Activated CD4-positive, alpha-beta T cell treated with anti-CD3 and anti-CD28 coated beads, Interleukin-10, Interleukin-2, amounts not matched to agents 100 ng/mL and 50 ng/mL, durations not matched to agents 16 hours and 8 hours (primary cell): ENCODE data around the gene LTBP1.

ENCODE experiments used
- DNase-seq: peaks from one replicate; pipeline ENCODE4 v3.0.0-alpha.2; 2020

LTBP1 gene

DNA sequence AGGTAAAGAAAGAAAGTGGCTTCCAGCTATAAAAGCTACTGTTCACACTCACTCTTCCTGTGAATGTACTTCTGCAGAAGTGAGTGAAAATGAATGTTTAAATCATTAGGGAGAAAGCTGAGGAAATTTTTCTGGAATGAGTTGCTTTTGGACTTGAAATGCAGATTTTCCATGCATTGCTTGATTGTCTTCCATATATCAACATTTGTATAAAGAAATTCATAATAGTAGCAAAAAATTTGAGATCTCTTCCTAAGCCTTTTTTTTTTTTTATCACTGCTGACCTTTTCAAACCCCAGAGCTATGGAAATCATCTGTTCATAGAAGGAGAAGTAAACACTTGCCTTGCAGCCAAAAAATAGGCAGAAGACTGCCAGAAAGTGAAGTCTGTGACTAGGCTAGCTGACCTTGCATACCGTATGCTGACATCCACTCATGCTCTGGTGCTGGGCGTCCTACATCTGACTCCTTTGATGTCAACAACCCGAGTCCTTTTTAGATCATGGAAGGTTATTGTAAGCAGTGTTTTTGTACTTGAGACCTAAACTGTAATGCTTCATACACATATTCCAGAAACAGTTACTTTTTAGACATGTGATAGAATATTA, 375.2 kb downstream of the LTBP1 start:
- peak; percentile 42 for DNase-seq

DNA sequence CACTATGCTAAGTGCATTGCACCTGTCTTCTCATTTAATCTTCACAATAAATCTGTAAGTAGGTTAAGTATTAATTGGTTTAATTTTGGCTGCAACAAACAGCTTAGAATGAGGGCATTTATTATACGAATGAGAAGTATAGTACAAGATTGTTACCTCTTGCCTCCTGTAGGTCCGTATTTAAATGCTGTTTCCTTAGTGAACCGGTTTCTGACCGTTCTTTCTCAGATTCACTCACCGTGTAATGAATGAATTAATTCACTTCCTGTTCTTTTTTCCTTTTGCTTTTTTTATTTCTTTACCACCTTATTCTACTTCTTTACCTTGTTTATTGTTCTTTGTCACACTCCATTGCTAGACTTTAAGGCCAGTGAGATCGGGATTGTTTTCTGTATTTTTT, 375.9 kb downstream of the LTBP1 start:
- peak; percentile 72 for DNase-seq

DNA sequence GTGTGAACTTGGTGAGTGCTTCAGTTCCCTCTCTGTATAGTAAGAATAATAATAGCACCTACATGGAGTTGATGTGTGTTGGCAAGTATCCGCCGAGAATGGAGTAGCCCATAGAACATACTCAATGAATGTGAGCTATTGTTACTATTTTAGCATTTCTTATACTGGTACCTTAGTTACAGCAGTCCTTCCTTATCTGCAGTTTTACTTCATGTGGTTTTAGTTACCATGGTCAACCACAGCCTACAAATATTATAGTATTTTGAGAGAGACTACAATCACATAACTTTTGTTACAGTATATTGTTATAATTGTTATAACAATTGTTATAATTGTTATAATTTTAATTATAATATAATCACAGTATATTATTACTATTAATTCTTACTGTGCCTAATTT, 377.2 kb downstream of the LTBP1 start:
- DNase-seq: no peak

DNA sequence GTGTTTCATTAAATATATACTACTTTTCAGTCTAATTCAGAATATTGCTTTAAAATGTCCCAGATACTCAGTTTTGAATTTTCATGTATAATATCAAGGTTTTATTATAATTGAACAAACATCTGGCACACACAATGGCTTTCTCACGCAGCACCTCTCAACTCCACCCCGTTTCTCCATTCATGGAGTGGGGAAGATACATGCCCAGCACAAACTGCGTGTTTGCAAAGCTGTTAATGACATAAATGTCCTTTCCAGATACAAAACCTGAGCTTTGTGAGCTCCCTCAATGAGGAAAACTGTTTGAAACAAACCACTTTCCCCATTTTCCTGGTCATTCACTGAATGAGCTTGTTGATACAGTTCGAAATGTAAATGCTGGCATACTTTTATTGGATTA, 379.3 kb downstream of the LTBP1 start:
- no peak for DNase-seq

DNA sequence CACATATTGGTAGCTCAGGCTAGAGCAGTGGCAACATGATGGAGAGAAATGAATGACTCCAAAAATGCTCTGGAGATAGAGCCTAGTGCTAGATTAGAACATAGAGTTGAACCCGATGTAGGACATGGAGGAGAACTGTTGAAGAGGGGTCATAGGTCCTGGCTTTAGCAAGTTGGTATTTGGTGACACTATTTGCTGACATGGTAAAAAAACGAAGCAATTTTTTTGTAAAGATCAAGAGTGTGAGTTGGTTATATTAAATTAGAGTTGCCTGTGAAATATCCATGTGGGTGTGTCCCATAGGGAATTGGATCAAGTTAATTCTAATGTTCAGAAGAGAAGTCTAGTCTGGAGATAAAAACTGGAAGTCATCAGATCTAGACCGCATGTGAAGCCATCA, 386.7 kb downstream of the LTBP1 start:
- no peak for DNase-seq

DNA sequence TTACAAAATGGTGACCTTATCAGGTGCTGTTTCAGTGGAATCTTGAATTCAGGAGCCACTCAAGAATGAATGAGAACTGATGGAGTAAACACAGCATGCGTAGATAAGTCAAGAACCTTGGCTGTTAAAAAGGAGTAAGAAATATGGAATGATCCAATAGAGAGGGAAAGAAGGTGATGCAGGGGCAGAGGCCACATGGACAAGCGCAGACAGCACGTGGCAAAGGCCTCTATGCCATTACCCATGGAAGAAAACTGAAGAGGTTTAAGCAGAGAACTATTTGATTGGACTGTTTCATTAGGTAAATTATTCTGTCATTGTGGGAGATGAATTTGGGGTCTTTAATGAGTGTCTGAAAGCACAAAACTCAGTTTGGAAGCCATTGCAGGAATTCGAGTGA, 387.3 kb downstream of the LTBP1 start:
- DNase-seq: no peak

DNA sequence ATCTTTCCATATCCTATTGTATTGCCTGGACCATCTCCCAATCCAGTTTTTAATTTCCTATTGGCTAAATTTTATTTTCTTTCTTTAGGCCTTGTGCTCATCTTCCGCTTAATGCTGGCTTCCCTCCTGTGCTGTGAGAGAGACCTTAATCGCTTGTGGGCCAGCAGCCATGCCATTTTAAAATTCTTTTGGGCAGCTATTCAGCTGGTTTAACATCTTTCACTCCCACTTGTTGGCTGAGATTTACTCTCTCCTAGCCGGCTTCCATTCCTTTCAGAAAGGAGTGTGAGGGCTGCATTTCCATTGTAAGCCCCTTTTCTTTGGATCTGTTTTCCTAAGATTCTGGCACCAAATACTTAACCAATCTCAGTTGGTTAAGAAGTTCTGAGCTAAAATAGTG, 388.8 kb downstream of the LTBP1 start:
- DNase-seq: no peak

DNA sequence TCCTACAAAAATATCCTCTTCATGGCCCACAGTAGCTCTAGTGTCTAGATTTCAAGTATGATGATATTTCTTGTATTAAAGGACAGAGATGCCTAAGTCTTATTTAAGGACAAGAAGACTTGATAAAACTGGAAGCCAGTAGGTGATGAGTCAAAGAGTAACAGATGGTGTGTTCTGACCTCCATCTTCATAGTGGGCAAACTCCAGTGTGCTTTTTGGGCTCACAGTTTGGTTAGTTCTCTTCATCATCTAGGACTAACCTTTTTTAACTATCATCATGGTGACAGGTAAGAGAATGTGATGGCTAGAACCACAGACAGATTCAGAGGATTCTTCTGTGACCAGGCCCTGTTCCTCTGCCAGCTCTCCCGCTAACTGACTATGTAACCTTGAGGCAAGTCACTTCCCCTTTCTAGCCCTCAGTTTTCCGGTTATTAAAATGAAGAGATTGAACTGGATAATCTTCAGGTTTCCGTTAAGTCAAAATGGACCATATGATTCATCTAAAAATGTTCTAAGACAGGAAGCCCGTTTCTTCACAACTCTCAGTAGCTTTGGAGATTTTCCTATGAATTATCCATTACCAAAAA, 389.4 kb downstream of the LTBP1 start:
- peak; percentile 65 for DNase-seq

DNA sequence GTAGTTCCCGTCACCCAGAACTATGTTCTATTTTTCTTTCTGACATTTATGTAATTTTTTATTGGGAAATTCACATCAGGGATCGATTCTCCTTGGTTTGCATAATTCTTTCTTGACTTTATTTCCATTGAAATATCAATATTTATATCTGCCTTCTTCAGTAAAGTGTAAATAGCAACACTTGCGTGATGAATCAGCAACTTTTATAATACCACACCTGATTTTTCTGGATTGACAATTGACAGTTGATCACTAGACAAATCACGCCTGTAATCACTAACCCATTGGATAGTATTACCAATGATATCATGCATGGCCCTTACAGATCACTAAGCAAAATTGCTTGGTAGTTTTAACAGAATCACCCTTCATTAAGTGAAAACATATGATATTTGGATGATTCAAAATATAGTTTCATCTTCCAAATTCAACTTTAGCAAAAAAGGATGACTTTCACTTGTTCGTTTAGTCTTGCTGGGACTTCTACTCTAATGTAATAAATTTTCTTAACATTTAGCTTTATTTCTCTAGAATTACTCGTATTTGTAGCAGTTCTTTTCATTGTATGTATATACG, 390.7 kb downstream of the LTBP1 start:
- no peak for DNase-seq

DNA sequence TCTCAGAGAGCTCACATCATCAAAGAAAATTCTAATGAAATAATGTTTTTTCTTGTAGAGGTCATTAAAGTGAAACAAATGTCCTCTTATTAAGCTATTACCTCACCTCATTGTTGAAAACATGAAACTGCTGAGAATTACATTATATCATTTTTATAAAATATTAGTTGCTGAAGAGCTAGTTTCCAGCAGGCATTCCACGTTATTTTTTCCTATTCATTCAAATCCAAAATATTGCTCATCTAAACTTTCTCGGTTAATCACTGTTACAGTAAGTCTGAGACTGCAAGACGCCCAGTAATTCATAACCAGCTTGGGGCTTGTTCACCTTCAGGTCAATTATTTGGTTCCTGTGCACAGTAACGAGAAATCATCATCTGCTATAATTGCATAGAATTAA, 391.2 kb downstream of the LTBP1 start:
- no peak for DNase-seq

DNA sequence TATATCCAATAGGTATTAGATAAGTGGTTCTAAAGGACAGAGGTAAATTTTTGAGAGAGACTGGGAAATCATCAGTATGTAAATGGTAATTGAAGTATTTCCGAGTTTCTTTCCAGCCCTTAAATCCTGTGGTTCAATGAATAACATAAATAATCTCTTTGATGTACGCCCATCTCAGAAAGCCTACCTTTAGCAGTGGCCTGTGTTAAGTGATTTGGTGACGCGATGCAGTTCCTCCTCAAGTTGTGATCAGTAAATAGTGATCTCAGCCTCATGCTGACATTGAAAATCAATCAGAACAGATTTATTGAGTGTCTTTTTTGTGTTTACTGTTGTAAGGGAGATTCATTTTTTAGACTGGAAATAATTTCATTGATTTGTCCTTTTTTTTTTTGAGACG, 392.5 kb downstream of the LTBP1 start:
- no peak for DNase-seq

DNA sequence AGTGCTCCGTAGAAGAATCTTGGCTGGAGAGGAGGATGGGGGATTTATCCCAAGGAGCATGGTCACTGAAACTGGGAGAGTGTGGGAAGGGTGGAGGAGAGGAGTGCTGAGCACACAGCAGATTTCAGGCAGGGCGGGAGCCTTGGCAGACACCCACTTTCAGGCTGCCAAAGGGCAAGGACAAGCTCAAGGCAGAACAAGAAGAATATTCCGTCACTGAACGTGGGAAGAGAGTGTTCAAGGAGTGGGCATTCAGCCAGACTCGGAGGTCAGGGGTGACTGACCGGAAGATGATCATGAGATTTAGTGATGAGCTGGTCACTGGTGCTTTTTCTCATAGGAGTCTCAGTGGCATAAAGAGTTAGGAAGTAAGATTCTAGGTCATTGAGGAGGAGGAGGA, 393.5 kb downstream of the LTBP1 start:
- DNase-seq: no peak

DNA sequence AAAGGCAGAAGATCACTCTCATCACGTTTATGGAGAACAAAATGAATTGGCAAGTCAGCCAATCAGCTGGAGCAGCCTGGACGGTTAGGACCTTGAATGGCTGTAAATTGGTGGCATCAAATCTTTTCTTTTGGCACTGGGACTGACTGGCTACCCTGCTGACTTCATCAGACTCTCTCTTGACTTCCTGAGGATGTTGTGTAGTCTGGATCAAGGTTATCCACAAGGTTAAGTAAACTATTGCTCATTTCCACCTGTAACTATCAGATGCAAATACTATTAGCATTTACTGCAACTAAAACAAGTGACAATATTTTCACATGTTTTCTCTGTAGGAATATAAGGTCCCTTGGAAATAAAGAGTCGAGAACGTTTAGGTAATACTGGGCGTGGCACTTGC, 395.4 kb downstream of the LTBP1 start:
- DNase-seq: no peak

DNA sequence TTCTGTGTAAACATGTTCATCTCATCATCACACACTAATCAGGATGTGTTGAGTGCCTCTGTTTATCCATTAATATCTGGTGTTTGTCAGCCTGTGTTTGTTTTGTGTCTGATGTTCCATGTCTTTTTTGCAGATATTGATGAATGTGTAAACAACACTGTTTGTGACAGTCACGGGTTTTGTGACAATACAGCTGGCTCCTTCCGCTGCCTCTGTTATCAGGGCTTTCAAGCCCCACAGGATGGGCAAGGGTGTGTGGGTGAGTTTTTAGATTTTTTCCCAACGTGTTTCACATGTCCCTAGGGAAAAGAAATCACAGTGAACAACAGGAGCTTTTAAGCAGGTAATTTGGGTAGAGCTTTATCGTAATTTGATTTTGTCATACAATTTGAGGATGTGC, 396.0 kb downstream of the LTBP1 start:
- DNase-seq: no peak

DNA sequence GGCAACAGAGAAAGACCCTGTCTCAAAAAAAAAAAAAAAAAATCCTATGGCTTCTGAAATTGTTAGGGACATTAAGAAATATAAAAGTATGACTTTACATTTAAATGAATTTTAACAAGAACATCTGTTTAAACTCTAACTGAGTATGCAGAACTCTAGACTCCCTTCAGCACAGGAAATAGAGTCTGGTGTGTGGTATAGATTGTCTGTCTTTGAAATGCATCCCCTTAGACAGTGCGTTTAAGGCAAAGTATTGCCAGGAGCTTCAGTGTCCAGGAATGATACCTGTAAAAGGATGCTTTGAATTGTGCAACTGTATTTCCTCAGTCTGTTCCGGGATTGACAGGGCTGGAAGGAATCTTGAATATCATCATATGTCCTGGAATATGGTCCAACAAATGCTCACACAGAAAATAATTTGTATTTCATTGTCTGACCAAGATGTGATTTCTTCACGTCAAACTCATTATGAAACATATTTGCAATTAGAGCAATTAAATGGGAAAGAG, 396.7 kb downstream of the LTBP1 start:
- no peak for DNase-seq

DNA sequence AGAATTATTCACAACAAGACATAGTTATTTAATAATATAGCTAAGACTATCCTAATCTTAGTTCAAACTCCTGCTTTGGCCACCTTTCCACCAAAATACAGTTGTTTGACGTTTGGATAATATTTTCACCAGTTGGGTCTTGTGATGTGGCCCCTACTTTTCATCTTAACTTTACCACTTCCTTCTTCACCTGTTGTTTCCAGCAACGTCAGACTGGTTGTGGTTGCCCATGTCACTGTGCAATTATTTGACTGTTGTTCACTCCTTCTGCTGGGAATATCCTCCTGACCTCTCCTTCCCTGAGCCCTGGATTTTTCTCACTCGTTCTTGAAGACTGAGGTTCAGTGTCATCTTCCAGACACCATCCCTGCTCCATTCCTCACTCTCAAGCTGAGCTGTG, 397.5 kb downstream of the LTBP1 start:
- DNase-seq: no peak

DNA sequence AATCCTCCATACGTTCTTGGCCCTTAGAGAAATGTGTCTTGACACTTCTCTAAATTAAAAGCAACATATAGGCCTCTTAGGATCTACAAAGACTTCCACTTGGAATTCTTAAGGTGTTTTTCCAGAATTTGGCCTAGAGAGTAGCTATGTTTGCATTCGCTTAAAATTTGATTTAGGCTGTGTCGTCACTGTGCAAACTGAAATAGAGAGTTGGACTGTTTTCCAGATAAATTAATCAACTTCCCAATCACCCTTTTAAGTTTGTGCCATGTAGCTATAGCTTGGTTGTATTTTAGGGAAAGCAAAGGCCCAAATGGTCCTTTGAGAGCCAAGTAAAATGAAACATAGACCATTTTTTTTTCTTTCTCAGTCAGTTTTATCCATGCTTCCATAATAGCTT, 401.1 kb downstream of the LTBP1 start:
- no peak for DNase-seq

DNA sequence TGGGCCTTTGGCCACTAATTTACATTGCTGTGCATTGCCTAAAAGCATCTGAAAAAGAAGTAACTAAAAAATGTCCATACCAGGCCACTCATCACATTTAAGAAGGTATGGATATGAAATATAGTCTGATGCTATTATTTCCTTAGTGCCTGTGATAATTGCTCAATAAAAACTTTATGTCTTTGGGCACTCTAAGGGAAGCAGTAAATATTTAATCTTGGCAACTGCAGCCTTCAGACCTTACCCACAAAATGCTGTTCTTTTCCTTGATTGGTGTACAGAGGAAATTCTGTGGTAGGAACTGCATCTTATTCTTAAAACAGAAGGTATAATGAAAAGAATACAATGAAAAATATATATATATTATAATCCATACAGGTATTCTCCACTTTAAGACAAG, 403.9 kb downstream of the LTBP1 start:
- DNase-seq: no peak

DNA sequence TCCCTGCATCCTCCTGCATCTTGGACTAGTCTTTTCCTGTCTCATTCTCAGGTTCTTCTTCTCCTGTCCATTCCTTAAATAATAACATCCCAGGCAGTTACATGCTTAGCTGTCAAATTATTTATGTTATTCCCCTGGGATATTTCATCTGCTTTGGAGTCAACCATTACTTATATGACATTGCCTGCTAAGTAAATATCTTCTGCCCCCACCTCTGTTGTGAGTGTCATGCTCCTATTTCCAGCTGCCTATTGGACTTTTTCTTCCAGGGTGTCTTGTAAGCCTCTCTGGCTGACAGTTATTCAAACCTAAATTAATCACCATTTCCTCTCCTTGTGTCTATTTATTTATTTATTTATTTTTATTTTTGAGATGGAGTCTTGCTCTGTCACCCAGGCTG, 405.0 kb downstream of the LTBP1 start:
- DNase-seq: no peak

DNA sequence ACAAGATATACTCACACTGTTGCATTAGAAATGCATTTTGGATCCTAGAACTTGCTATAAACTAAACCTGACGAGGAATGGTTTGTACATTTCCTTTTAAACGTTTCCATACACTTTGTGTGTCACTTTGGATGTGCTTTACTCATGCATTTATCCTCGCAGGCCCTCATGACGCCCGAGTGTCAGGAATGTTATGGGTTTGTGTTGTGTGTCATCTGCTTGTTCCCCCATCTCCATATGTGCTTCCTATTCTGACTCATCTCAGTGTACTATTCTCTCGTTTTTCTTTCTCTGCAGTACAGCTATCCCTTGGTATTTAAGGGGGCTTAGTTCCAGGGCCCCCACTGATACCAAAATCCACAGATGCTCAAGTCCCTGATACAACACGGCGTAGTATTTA, 408.2 kb downstream of the LTBP1 start:
- no peak for DNase-seq

DNA sequence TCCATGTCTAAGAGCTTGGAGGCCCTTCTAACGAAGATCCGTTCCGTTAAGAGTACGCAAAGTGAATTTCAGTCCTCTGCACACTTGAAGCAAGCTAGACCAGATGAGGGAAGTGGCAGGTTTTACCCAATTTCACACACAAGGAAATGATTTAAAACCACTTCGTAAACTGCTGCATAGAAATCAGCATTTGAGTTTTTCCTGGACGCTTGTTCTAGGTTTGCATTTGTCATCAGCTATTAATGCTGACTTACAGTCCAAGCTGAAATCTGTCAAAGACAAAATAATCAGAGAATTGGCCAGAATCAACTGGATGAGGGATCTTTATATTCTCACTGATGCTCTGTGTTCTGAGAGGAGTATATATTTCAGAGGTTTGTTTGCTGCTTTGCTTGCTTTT, 412.1 kb downstream of the LTBP1 start:
- DNase-seq: no peak

DNA sequence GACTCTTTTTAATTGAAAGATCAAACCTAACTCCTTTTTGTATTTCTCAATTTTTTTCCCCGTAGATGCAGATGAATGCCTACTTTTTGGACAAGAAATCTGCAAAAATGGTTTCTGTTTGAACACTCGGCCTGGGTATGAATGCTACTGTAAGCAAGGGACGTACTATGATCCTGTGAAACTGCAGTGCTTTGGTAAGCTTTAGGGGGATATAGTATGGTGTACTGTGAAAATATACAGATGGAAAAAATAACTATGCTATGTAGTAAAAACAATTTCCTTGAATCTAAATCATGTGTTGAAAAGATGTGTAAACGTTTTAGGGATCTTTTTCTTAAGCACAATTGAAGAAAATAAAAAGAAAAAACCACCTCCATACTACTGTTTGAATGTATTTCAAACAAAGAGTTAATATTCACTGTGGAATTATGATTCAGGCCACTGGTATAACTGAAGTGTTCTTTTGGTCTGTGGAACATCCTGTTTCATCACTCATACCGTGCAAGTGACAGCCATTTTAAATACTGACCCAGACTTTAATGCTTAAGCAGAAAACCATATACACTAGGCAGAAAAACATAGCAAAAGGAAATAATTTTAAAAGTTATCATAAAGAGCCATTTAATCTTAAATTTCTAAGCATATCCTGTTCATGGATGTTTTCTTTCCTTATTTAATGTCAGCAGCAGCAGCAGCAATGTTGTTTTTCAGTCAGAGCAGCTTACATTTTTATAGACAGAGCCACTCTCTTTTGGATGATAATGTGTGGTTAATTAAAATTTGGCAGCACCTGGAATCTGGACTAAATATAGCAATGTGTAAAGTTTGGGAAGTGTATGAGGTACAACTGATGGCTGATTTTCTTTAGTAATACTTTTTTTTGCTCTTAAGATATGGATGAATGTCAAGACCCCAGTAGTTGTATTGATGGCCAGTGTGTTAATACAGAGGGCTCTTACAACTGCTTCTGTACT, 416.9 kb downstream of the LTBP1 start:
- DNase-seq: no peak

DNA sequence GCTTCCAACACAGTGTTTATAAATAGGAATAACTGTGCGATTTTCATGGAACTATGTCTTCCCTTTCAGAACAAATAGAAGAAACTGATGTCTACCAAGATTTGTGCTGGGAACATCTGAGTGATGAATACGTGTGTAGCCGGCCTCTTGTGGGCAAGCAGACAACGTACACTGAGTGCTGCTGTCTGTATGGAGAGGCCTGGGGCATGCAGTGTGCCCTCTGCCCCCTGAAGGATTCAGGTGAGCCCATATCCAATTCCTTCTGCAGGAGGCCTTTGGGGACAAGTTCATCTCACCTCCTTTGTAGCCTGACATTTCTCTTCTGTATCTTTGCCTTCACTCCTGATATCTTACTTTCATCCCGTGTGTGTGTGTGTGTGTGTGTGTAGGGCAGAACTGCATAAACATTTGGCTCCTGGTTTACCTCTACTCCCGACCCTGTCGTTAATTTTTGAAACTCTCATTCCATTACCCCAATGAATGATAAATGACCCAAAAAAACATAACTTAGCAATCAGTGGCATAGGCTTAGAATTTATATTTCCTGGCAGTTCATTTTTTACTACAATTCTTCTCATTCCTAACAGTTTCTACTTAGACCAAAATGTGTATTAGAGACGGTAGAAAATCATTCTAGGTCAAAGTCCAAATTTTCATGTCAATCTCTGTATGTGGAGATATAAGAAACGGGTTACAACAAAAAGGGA, 418.7 kb downstream of the LTBP1 start:
- DNase-seq: no peak
